NCI-H2081 treated with DMSO at 0.1 percent for 48 hours (cell line): ENCODE results near the gene RNF213.

ENCODE experiments used
- DNase-seq: peaks from one replicate; lab custom pipeline; 2025; lab: John Stamatoyannopoulos, UW

RNF213 gene

DNA sequence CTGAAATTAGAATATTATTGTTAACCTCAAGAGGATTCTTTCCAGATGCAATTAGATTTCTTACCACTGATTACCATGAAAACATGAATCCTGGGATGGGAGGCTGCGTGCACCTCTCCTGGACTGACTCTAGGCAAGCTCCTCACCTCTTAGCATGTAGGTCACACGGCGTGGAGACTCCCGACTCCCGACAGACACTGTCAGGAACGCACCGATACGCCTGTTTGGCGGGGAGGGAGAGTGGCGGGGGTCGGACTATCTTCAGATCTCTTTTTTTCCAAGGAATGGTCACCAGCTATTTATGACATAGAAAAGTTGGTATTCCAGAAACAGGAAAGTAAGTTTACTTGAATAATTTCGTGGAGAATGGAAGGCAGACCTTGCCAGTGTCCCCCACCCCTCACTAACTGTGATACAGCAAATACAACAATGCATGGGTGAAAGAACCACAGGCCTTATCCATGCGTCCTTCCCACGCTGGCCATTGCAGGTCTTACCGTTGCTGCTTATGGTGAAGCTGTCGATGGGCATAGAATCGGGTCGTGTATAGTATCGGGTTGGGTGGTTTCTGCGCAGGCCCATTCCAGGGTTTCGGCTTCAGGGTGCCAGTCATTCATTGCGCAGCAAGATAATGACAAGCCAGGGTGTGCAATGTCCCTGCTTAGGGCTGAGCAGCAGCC, 91.7 kb downstream of the RNF213 start:
- DNase-seq: no peak

DNA sequence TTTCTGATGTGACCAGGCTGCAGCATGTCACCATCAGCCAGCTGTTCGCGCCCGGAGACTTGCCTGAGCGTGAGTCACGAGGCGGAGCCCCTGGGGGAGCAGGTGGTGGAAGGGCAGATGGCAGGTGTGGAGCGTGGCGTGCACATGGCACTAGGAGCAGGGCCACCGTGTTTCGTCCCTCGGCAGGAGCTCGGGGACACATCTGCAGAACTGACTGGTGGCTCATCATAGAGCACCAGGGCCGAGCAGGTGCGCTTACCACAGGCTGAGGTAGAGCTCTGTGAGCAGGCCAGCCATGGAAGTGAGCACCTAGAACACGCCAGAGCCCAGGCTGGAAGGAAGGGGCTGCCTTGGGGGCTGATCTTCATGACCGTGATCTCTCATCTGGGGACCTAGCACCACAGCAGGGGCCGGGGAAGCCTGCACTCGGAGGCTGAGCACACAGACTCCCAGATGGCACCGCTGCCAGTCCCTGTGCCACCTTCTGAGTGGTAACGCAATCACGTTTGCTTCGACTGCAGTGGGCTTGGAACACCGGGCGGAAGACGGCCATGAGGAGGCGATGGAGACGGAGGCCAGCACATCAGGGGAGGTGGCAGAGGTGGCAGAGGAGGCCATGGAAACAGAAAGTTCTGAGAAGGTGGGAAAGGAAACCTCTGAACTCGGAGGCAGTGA, 92.5 kb downstream of the RNF213 start:
- DNase-seq: no peak

DNA sequence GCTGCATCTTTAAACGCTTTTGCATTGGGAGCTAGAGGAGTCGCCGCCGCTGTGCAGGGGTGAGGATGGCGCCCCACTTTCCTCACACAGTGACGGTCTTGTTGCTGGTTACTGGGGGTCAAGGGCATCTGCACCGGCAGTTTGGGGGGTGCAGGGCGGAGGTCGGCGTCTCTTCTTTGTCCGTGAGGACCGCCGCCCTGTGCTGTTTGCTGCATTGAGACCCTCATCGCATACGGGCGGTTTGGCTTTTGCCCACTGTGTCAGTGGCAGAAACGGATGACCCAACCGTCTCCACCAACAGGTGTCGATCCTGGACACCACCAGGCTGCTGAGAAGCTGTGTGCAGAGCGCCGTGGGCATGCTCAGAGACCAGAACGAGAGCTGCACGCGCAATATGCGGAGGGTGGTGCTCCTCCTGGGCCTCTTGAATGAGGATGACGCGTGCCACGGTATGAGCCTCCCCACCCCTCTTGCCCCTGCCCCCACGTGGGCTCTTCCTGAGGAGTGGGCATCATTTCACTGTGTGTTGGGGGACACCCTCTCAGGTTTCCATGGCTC, 93.1 kb downstream of the RNF213 start:
- DNase-seq: no peak

DNA sequence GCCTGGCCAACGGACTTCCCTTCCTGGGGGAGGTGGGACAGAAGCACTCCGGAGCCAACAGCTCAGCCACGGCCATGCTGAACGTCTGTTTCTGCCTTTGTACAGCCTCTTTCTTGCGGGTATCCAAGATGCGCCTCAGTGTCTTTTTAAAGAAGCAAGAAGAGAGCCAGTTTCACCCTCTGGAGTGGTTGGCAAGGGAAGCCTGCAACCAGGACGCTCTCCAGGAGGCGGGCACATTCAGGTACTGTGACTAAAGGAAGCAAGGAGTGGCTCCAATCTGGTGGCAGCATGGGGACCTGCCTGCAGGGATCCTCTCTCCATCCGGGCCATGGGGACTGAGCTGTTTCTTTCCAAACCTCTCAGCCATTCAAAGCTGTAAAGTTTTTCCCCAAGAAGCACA, 93.7 kb downstream of the RNF213 start:
- no peak for DNase-seq

DNA sequence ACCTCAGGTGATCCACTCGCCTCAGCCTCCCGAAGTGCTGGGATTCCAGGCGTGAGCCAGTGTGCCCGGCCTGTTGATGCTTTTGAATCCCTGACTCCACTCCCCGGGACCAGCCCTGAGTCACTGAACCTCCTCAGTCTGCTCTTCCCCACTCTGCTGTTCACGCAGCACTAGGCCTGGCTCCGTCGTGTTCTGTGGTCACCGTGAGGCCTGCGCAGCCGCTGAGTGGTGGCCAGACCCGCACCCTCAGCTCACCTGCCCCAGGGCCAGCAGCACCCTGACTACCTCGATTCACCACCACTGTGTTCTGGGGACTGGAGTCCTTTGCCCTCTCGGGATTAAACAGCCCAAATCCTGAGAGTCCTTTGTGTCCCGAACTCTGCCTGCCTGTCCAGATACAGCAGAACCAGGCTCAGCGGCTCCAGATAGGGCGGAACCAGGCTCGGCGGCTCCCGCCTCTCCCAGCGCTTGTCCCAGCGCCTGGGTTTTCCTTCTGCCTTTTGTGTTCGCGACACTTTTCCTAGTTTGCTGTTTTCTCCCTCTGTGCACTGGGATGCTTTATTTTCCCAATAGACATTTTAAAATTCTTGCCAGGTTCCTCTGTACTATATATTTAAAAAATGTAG, 95.7 kb downstream of the RNF213 start:
- no peak for DNase-seq

DNA sequence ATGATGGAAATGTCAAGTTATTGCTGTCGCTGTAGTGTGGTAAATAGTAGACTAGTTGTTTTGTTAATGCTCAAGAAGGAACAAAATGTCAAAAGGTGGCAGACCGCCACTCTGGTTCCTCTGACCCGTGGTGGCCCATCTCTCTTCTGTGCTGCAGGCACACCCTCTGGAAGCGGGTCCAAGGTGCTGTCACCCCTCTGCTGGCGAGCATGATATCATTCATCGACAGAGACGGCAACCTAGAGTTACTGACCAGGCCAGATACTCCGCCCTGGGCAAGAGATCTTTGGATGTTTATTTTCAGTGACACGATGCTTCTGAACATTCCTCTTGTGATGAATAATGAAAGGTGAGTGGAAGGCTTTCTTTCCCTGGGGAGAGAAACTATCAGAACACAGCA, 97.5 kb downstream of the RNF213 start:
- no peak for DNase-seq

DNA sequence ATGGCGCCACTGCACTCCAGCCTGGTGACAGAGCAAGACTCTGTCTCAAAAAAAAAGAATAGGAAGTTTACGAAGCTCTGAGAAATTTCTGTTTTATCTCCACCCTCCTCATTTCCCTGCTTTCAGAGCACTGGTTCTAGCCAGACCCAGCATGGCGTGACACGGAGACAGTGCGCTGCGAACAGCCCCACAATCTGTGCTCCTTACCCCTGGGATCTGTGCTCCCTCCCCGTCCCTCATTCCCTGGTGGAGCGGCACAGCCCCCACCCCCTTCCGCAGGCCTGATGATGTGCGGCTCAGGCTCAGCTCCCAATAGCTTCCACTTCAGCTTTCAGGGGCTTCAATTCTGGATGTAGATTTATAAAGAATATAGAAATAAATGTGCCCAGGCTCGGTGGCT, 98.2 kb downstream of the RNF213 start:
- no peak for DNase-seq

DNA sequence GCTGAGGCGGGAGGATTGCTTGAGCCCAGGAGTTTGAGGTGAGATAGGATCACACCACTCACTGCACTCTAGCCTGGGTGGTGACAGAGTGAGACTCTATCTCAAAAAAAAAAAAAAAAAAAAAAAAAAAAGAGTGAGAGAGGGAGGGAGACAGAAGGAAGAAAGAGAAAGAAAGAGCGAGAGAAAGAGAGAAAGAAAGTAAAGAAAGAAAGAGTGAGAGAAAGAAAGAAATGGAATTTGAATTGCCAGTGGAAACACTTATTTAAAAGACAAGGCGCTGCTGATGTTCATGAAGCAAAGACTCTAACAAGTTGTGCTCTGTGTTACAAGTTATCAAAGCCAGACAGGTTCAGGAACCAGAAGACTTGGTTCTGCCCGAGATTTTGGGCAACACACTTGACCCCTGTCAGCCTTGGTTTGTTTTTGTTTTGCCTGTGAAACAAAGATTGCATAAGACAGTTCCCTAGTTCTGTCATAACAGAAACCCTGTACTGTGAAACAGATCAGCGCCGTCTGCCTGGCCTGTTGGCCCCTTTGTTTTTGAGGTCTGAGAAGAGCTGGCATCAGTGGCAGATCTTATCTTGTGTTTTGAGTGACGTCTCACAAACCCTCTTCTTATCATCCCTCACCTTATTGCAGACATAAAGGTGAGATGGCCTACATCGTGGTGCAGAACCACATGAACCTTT, 98.9 kb downstream of the RNF213 start:
- DNase-seq: no peak

DNA sequence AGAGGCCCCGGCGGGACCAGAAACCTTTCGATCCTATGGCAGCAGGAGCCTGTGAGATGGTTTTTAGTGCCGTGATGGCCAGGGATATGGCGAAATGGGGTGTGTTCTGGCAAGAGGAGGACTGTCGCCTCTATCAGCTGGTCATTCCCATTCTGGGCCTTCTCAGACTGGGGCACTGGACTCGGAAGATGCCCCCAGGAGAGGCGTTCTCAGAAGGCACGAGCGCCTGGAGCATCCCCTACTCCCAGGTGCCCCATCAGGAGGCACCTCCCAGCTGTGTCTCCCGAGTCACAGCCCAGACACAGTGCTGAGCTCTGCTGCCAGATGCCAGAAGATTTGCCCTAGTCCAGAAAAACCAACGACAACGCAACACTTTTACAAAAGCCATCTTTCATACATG, 99.7 kb downstream of the RNF213 start:
- no peak for DNase-seq

DNA sequence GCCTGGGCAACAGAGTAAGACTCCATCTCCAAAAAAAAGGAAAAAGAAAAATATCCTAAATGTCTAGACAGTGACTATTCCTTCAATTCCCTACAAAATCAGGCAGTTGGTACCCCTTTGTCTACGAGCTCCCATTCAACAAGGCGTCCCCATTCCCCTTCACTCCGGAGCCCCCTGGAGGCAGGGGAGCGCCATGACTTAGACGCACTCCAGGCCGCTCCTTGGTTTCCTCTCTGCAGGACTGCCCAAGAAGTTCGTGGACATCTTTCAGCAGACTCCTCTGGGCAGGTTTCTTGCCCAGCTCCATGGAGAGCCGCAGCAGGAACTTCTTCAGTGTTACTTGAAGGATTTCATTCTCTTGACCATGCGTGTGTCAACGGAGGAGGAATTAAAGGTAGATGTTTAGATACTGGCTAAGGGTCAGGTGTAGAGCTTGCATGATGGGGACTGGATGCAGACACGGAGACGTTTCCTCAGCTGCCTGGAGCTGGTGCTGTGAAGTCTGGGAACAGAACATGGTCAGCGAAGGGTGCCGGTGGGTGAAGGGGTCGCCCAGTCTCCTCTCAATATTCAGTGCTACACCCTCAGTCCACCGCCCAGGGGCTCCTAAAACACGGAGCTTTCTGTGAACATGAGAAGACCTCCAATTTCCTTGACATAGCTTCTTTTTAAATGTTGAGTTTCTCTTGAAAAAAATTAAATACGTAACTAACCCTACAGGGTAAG, 101.0 kb downstream of the RNF213 start:
- DNase-seq: no peak

DNA sequence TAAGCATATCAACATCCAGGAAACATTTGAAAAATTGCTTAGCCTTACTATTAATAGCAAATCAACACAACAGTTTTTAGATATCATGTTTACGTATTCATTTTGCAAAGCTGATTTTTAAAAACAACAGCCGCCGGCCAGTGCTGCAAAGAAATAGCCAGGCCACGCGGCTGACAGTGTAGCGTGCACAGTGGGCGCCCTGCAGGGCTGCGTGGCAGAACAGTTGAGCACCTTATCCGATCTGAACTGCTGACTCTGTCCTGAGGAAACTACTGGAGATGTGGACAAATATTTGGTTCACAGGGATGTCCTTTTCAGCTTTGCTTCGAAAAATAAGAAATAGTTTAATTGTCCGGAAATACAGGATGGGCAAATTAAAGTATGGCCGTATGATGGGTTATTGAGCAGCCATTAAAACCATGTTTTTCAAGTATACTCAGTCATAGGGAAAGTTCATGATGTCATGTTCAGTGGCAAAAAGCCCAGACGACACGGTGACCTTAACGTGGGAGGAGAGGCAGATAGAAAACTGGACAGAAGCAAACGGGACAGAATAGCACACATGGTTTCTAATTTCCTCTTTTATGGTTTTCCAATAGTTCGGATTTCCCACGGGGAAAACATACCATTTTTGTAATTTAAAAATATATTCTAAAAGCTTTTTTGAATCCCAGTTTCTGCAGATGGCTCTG, 101.9 kb downstream of the RNF213 start:
- DNase-seq: no peak

DNA sequence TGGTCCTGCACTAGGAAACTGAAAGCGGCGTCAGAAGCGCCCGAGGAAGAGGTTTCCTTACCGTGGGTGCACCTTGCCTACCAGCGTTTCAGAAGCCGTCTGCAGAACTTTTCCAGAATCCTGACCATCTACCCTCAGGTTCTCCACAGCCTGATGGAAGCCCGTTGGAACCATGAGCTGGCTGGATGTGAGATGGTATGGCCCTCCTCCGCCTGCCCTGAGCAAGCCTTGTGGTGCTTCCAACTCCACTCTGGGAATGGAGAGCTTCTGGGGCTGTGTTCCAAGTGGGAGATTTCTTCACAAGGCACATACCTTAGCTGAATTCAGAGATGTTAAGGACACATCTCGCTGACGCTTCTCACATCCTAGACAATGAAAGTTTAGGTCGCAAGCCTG, 102.5 kb downstream of the RNF213 start:
- DNase-seq: no peak

DNA sequence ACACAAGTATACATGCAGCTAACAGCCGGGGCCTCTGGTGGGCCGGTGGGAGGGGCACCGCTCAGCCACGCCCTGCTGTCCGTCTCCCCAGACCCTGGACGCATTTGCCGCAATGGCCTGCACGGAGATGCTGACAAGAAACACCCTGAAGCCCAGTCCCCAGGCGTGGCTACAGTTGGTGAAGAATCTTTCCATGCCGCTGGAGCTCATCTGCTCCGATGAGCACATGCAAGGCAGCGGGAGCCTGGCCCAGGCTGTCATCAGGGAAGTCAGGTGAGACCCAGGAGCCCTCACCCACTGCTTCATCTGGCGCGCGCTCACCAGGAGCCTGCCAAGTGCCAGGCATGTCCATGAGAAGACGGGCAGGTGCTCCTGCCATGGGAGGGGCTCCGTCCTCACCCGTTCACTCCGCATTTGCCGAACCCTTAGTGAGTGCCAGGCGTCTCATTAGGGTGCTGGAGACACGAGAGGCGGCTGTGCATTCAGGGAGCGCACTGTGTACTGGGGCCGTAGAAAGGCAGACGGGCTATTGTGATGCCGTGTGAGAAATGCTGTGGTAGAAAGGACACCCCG, 103.0 kb downstream of the RNF213 start:
- DNase-seq: no peak

DNA sequence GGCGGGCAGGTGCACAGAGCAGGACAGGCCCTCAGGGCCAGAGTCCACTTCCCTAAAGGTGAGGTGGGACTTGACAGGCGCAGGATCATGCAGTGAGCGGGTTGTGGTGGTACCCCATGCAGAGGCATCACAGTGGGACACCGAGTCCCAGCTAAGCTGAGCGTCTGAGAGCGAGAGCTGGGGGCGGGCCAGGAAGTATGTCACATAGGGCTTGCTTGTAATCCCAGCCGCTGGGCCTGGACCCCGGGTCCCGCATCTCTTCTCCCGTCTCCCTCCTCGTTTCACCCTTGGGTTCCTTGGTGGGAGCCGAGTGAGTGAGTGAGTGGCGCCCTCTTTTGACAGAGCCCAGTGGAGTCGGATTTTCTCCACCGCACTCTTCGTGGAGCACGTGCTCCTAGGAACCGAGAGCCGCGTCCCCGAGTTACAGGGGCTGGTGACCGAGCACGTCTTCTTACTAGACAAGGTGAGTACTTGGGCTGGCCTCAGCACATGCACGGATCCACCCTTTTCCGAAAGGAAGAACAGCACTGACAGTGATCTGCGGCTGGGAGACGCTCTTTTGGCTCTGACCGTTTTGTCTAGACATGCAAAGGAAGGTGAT, 103.5 kb downstream of the RNF213 start:
- DNase-seq: no peak

DNA sequence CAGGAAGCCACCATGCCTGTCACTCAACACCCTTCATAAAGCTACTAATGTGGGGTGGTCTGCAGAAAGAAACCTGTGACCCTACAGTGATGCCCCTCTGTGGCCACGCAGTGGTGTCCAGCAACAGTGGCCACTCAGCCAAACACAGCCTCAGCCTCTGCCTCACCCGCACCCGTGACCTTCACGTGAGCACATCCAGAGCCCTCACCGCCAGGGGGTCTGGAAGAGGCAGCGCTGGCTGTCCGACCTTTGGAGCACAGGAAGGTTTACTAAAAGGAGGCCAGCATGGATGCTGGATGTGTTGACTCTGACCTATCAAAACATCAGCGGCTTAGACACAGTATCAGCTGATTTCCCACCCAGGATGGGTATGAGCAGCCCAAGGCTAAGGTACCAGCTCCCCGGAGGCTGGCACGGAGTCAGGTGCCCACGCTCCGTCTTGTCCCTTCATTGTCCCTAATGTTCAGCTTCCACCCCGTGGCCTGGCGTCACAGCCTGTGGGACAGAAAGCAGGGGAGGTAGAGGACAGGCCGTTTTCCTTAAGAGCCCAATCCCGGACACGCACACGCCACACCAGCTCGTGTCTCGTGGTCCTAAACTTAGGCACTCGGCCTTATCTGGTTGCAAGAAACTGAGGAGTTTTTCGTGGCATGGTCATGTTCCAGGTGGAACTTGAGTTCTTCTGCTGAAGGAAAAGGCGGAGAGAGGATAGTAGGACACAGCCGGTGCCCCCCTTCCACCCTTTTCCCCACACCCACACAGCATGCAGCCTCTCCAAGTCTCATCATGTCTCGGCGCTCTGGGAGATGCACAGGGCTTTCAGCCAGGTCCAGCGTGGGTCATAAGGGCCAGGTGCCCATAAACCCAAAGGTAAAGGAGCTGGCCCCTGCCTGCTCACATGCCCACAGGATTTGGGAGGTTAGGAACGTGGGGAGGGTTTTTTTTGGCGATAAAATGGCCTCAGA, 104.6 kb downstream of the RNF213 start:
- DNase-seq: no peak

DNA sequence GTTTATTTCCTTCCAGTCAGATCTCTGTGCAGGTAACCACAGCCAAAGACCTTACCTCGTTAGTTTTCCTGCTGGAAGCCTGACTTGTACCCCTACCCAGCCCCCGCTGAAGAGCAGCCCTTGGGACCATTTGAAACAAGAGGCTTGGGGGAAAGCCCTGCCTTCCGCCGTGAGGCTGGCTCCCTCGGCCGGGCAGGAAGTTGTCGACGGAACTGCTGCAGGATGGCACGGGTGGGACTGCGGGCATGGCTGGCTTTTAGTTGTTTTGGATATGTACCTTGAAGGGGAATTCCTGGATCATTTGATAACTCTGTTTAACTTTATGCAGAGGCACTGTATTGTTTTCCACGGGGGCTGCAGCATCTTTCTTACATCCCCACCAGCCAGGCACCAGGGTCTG, 105.3 kb downstream of the RNF213 start:
- no peak for DNase-seq

DNA sequence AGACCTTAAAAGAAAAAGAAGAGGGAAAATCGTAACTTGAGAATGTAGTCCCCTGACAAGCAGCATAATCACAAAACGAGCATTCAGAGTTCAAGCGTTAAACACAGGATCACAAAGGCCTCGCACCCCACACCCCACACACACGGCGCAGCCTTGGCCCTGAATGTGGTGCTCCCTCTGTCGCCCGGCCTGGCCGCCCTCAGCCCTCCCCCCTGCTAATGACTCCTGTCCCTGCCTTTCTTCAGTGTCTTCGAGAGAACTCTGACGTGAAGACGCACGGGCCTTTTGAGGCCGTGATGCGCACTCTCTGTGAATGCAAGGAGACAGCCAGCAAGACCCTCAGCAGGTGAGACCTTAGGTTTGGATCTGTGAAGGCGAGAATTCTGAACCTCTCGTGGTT, 106.9 kb downstream of the RNF213 start:
- DNase-seq: no peak

DNA sequence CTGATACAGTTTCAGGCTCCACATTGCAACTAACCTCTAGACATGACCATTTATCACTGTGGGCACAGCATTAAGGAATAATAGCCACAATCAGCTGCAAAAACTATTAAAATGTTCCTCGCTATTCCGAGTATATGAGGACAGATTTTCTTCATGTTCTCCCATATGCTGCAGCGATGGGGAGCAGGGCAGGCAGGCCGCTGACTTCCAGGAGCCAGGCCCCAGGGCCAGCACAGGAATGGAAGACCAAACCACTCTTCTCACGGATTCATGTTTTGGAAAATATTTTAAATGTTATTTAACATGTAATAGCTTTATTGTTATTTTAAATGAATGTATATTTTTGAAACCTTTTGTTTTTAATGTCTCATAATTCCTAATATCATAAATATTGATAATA, 110.5 kb downstream of the RNF213 start:
- DNase-seq: no peak

DNA sequence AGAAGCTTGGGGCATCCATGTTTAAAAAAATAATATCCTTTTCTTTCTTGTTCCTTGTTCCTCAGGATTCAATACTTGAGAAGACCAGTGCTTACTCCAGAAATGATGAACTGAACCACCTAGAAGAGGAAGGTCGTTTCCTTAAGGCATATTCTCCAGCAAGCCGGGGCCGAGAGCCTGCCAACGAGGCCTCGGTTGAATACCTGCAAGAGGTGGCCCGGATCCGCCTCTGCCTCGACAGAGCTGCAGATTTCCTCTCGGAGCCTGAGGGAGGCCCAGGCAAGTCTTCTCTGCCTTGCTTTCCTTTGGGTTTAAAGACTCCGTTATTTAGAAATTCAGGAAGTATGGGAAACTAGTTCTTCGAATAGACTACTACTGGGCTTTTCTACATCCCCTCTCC, 111.8 kb downstream of the RNF213 start:
- DNase-seq: no peak
